Heart left ventricle (tissue), 13 donors: ENCODE results near the gene GOLGA2.

ENCODE experiments used
- CTCF ChIP-seq, 12 donors: fragments of 200-600 bp; sonication (generic) in 4 of 12; IDR thresholded peaks; one replicate each; pipeline versions ENCODE4 v1.5.0 to v1.8.0; 2018 to 2022; ENCODE audit warnings: antibody characterized with exemption in 12 of 12, mild to moderate bottlenecking in 5 of 12
- POLR2A ChIP-seq, 2 donors: fragments of 450-650 bp; IDR thresholded peaks; one replicate each; pipeline ENCODE4 v1.6.1; 2017; ENCODE audit warnings: antibody characterized with exemption in 2 of 2, mild to moderate bottlenecking in 2 of 2, moderate library complexity in 2 of 2
- donor health status: ischemic (EF 13 %, LVEDD 7.1; RV severe dilation, severe dysfunction).
- donor health status: DM: no; HTN: yes; CAD: no.
- donor health status: DM: no; HTN: no; CAD: no.
- donor health status: ischemic (EF 25% LVEDD 6.9; RV normal size, moderate dysfunction).
- donor health status: ischemic (EF 25% LVEDD 5.7; RV mildly dilated, moderate dysfunction).
- donor health status: ischemic (EF 35%, LVEDD 5.7; RV mildly dilated, moderate dysfunction).
- donor health status: nonischemic (EF 11% LVEDD 7.7; RV severe dilation, severe dysfunction).
- donor health status: DM: yes; HTN: yes; CAD: no.
- donor health status: PGD.
- donor health status: ischemic (EF 29% LVEDD 5.4; RV normal size, mild dysfunction).
- donor health status: nonischemic (EF 23%, LVEDD 6.1; RV moderate dilation, normal function).

GRCh38 chr9:128216781-128217553 is 58.8 kb downstream of the GOLGA2 start:
- TF ChIP-seq CTCF (IDR thresholded peaks at IDR 0.05) (no peak), POLR2A (IDR thresholded peaks at IDR 0.05) (no peak)
